Activated T-helper 1 cell treated with anti-CD3 and anti-CD28 coated beads, Interleukin-2, amount 50 U/mL, for 16 hours (primary cell): ENCODE measurements around the gene POU2F1.

ENCODE experiments used
- DNase-seq, 2 donors: peaks; one replicate each; pipeline ENCODE4 v3.0.0-alpha.2; 2020; ENCODE audit warnings: low read depth in 1 of 2, low spot score in 1 of 2

The POU2F1 gene

DNA sequence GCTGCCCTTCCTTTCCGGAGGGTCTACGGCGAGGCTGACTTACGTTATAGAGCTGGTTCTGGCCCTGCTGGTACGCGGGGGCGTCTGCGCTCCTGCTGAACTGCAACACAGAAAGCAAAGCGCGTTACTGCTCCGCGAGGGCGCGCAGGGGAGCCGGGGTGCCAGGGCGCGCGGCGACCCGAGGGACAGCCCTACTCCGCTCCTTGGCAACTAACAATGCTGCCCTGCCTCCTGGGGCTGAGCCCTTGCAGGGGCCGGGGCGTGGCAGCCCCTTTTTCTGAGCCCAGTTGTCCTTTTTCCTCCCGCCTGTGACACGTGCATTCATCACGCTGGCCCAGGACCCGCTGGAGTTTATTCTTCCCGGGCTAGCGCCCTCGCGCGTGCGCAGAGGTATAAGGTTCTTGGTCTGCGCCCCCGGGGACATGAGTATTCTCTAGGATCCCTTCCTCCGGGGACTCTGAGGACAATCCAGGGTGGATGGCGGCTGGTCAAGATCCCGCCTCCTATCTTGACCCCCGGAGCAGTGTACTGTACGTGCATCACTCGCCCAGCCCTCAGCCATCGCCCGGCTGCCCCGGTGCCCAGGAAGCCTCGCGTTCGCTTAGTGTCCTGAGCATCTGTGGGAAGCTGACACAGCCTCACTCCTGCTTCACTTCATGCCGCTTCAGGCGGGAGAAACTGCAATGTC lies 218.8 kb downstream of the POU2F1 start:
- DNase-seq, result no peak

GRCh38 chr1:167440345-167440744 lies 219.7 kb downstream of the POU2F1 start:
- DNase-seq, result no peak

DNA sequence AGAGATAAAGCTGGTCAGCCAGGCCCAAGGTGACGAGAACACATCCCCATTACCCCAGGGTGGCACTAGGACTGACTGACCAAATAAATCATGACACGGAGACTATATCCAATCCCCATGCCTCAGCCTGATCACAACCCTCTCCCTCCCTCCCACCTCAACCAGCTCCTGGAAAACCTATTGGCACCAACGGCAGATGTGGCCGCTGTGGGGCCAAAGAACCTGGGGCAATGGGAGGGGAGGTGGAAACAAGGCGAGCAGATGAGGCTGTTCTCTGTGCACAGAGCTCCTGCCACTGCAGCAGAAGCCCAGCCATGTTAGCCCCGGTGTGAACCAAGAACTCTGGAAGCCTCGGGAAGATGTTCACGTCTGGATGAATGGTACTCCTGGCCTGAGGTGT lies 220.1 kb downstream of the POU2F1 start:
- DNase-seq, result no peak

DNA sequence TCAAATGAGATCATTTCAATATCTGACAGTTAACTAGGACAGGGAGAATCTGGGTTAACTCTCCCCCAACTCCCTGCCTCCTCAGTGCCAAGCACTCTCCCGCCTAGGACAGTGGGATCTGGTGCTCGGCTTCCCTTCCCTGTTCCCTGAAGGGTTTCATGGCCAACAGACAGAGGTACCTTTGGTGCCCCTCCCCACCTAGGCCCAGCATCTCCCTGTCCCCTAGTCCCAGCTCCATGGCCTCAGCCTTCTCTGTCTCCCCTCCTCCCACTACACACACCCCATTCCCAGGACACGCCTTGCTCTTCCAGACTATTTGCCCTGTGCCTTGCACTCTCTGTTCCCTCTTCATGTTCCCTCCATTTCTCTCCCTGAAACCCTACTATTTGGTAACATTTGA lies 220.5 kb downstream of the POU2F1 start:
- DNase-seq, result no peak

DNA sequence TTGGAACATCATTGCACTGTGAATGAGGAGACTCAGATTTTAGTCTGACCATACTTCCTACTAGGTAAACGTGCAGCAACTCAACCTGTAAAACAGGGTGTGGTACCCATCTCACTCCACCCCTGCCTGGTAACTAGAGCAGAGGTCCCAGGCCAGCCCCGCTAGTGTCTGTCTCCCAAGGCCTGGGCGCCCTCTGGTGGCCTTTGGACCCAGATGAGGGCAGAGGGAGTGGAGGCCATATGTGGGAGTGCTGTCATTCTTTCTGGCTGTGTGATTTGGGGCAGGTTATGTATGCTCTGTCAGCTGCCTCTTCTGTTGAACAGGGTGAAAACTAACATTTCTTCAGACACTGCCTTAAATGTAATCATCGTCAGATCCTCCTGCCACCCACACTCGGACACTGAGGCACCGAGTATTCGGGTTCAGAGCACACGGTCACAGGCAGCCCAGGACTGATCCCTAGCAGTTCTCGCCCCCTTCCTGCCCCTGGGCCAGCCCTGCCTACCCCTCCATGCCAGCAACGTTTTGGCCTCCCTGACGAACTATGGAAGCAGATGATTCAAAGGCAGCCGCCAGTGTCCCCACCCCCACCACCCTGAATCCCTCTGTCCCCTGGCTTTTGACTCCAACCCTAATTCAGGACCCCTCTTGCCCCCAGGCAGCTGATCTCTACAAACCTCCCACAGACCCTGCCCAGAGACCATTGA lies 221.6 kb downstream of the POU2F1 start:
- peak; percentile 70 to 75 for DNase-seq

DNA sequence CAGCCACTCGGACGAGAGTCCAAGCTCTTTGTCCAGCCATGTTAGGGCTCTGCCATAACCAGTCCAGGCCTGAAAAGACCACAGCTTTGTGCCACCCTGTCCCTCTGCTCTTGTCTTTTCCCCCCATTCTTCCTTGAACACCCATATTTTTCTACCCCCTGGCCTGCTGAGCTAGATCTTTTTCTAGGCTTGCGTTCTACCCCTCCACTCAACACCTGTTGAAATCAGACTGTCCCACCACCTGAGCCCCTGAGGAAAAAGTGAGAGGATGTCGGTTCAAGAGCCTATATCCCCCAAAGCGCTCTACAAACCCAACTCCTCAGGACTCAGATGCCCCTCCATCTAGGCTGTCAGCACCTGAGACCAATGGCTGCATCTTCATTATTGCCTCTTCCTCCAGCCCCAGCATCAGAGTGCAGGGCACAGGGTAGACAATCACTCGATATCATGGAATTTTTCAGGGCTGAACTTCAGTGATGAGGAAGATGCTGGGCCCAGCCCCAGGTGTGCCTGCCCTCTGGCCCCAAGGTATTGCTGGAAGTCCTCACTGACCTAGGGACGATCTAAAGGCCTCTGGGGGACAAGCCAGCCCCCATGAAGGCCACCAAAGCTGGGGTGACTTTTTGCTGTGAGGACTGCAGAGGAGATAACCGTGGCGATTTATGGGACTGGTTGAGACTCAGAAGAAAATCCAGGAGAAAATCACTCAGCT lies 222.3 kb downstream of the POU2F1 start:
- no peak for DNase-seq

- no peak for DNase-seq
Observed at GRCh38 chr1:167443757-167444156, 223.1 kb downstream of the POU2F1 start.

- no peak for DNase-seq
Observed at GRCh38 chr1:167446966-167447365, 226.3 kb downstream of the POU2F1 start.

DNA sequence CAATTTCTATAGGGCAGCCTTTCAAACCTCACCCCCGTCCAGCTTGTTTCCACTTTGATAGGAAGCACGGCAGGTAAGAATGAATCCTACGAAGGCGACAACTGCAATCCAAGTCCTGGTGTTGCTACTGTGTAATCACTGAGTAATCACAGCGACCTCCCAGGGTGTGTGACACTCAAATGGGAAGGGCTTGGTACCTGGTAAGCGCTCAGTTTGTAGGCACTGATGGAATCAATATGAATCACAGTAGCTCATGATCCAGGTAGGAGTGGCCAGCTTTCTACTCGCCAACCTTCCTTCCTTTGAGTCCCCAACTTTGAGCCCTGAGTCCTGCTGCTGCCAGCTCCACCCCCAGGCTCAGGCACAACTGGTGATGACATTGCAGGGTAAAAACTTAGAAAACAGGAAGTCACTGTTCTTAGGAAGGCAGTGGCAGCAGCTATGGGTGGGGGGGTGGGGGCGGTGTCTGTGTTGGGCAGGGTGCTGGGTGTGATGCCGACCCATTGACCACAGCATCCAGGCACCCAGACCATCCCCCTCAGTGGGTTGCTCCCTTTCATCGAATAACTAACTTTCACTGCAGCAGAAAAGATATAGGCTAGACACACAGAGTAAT lies 226.9 kb downstream of the POU2F1 start:
- peak; percentile 41 to 59 for DNase-seq

DNA sequence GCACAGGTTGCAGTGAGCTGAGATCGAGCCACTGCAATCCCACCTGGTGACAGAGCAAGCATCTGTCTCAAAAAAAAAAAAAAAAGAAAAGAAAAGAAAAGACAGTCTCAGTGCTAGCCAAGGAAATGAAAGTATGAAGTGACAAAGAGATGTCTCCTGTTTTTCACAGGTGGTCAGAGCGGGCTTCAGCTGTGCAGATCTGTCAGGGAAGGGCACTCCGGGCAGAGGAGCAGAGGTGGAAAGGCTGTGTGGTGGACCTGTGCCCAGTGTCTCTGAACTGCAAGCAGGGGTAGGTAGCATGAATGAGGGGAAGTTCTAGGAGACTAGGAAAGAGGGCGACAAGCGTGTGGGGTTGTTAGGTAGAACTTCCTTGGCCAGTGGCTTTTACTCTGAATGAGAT lies 230.2 kb downstream of the POU2F1 start:
- DNase-seq, result no peak

GRCh38 chr1:167452483-167452882 lies 231.8 kb downstream of the POU2F1 start:
- no peak for DNase-seq

DNA sequence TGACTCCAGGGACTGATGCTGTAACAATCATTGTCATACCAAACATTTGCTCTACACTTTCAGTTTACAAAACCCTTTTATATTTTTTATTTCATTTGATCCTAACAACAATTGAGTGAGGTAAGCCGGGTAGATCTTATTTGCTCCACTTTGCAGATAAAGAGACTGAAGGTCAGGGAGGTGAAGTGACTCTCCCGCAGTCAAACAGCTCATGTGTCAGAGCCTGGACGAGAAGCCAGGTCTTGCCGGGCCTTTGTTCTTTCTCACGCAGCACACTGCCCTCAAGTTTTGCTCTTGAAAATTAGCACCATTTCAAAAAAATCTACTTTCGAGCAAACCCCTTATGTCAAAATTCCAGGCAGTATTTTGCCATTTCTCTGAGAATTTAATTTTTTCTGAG lies 232.4 kb downstream of the POU2F1 start:
- no peak for DNase-seq

- DNase-seq, result no peak
Observed at GRCh38 chr1:167454304-167454893, 233.7 kb downstream of the POU2F1 start.

- DNase-seq, result peak; percentile 58 to 71
Observed at GRCh38 chr1:167454894-167455785, 234.5 kb downstream of the POU2F1 start.

DNA sequence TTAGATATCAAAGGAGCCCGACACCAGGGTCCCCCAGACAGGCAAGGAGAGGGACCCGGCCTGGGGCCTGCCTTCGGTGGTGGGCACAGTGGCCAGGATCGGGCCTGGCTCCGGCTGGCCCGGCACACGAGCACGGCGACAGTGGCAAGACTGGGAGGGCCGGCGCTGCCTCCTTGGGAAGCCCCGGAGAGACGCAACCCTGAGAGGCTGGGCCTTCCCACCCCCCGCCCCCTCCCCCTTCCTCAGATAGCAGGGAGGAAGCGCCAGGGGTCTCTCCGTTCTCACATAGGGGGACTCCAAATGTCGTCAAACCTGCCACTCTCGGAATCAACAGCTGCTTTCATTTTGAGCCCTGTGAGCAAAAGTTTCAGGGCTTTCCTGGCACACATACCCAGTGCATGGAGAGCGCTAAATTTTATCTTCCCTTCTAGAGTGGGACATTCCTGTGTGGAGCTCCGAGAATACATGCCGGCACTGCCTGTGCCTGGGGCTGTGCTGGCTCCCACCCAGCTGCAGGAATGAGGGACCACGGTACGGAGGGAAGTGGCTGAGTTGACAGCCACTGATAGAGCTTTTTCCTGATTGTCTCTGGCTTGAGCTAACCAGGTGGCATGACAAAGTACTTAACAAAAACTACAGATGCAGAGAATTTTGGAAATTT lies 235.2 kb downstream of the POU2F1 start:
- no peak for DNase-seq

DNA sequence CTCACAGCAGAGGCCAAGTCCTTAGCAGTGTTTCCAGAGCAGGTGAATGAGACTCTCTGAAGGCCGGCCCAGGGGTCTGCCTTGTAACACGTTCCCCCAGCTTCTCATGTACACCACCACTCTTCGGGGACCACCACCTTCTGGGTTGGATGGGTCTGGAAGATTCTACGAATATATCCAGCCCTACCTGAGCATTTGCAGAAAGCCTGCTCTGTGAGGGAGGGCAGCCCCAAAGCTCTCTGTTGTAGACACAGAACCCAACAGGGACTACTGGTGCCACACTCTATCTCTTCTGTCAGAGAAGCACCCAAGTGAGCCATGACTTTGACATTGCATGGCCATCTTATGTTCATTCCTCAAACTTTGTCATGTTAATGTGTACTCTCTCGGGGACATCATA lies 235.8 kb downstream of the POU2F1 start:
- DNase-seq, result no peak

- DNase-seq, result no peak
Observed at GRCh38 chr1:167456926-167457325, 236.2 kb downstream of the POU2F1 start.

GRCh38 chr1:167457936-167458584 lies 237.4 kb downstream of the POU2F1 start:
- no peak for DNase-seq

DNA sequence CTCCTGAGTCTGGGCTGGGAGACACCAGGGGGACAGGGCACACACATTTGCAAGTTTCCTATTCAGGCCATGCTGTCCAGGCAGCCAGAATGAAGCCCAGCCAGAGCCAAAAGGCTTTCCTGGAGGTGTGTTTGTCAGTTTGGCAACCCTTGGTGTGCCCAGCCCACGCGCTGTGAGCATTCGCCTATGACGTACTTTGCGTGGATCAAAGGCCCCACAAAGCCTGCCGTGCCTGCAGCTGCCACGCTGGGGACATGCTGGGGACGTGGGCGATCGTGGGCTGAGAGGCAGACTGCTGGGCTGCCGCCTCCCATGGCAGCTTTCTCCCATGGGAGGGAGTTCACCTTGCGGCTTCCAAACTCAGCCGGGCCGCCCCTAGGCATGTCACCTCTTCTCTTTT lies 240.2 kb downstream of the POU2F1 start:
- DNase-seq, result no peak
